B cell (primary cell): Measurements from ENCODE around the gene MAPK8.

Experiments used
- EZH2 ChIP-seq: IDR thresholded peaks from 2 replicates; pipeline ENCODE4 v1.6.1; 2012; ENCODE audit warnings: borderline replicate concordance, low read depth, mild to moderate bottlenecking, moderate library complexity, low read length; ENCODE audit not compliant: insufficient read depth, poor library complexity, severe bottlenecking
- TF ChIP-seq, protein P1 (sequence below): fragments of 200-600 bp; IDR thresholded peaks from one replicate; pipeline ENCODE4 v1.8.0; 2022; ENCODE audit warnings: antibody characterized with exemption, mild to moderate bottlenecking

GRCh38 chr10:48446785-48447184 is 140.3 kb downstream of the MAPK8 start:
- TF ChIP-seq, protein P1, sequence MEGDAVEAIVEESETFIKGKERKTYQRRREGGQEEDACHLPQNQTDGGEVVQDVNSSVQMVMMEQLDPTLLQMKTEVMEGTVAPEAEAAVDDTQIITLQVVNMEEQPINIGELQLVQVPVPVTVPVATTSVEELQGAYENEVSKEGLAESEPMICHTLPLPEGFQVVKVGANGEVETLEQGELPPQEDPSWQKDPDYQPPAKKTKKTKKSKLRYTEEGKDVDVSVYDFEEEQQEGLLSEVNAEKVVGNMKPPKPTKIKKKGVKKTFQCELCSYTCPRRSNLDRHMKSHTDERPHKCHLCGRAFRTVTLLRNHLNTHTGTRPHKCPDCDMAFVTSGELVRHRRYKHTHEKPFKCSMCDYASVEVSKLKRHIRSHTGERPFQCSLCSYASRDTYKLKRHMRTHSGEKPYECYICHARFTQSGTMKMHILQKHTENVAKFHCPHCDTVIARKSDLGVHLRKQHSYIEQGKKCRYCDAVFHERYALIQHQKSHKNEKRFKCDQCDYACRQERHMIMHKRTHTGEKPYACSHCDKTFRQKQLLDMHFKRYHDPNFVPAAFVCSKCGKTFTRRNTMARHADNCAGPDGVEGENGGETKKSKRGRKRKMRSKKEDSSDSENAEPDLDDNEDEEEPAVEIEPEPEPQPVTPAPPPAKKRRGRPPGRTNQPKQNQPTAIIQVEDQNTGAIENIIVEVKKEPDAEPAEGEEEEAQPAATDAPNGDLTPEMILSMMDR: no peak
- TF ChIP-seq EZH2: no peak
